GM06990 (cell line): ENCODE data around the gene PKD1L1.

ENCODE experiments used
- DNase-seq: peaks from one replicate; pipeline ENCODE4 v3.0.0-alpha.2; 2011; ENCODE audit not compliant: insufficient read length; ENCODE audit errors: extremely low read depth
- H3K27me3 ChIP-seq: replicated peaks from 2 replicates; pipeline ENCODE4 v1.6.0; 2011; ENCODE audit warnings: low read length; ENCODE audit not compliant: control insufficient read depth, insufficient read depth
- H3K36me3 ChIP-seq: 2 replicates; pipeline ENCODE4 v1.5.1; 2011; ENCODE audit warnings: low read length; ENCODE audit not compliant: control insufficient read depth, insufficient read depth
- H3K4me3 ChIP-seq: replicated peaks from 2 replicates; pipeline ENCODE4 v1.5.1; 2011; ENCODE audit warnings: low read depth, mild to moderate bottlenecking, control low read depth, low read length
- CTCF ChIP-seq: IDR thresholded peaks from 2 replicates; pipeline ENCODE4 v1.5.1; 2011; ENCODE audit warnings: low read length, control low read depth, mild to moderate bottlenecking, inconsistent platforms; ENCODE audit not compliant: insufficient read depth, poor library complexity, severe bottlenecking

Gene PKD1L1

GRCh38 chr7:47734949-47735291, 213.3 kb downstream of the PKD1L1 start:
- no peak for DNase-seq
- H3K4me3 ChIP-seq = no peak overlapping the region
- no peak for TF ChIP-seq CTCF
- H3K27me3 ChIP-seq = peaks cover 1% of the 10 kb centered on the region
- no peaks in the 10 kb centered on the region for H3K36me3 ChIP-seq

GRCh38 chr7:47734287-47734948, 213.8 kb downstream of the PKD1L1 start:
- peaks cover 1% of the 10 kb centered on the region for H3K27me3 ChIP-seq
- TF ChIP-seq CTCF = no peak
- H3K4me3 ChIP-seq = no peak overlapping the region
- no peaks in the 10 kb centered on the region for H3K36me3 ChIP-seq
- DNase-seq = no peak

GRCh38 chr7:47730142-47730541, 218.1 kb downstream of the PKD1L1 start:
- Histone ChIP-seq H3K4me3 (no peak overlapping the region), H3K27me3 (peaks cover 1% of the 10 kb centered on the region), H3K36me3 (no peaks in the 10 kb centered on the region)
- no peak for TF ChIP-seq CTCF
- DNase-seq = no peak

- DNase-seq = no peak
- no peak for TF ChIP-seq CTCF
These were observed 222.1 kb downstream of the PKD1L1 start for GRCh38 chr7:47726047-47726726.

GRCh38 chr7:47725031-47725780, 223.1 kb downstream of the PKD1L1 start:
- TF ChIP-seq CTCF = no peak
- H3K4me3 ChIP-seq = no peak overlapping the region
- no peak for DNase-seq

More at GRCh38 chr7:47726047-47726726, 222.1 kb downstream of the PKD1L1 start:
- Histone ChIP-seq H3K4me3 (no peak overlapping the region), H3K36me3 (no peaks in the 10 kb centered on the region), H3K27me3 (peaks cover 4% of the 10 kb centered on the region)

More at GRCh38 chr7:47725031-47725780, 223.1 kb downstream of the PKD1L1 start:
- H3K36me3 ChIP-seq = no peaks in the 10 kb centered on the region
- H3K27me3 ChIP-seq = peaks cover 4% of the 10 kb centered on the region
